ENCODE data around the gene UBE2F.

UBE2F gene

GRCh38 chr2:237921967-237922492 is 44.8 kb upstream of the UBE2F start:
- Histone ChIP-seq H3K79me2 (ENCODE audit: low read length) (no peaks in the 10 kb centered on the region), H3K9me3 (ENCODE audit: insufficient read depth, low read length) (no peaks in the 10 kb centered on the region), H3K27me3 (ENCODE audit: low read depth, low read length) (no peaks in the 10 kb centered on the region), H4K20me1 (ENCODE audit: insufficient read depth, low read length) (no peaks in the 10 kb centered on the region), H3K4me3 (ENCODE audit: low read length) (no peak overlapping the region), H3K4me2 (ENCODE audit: low read length) (no peak overlapping the region), H3K36me3 (replicated peaks; ENCODE audit: low read depth, low read length) (no peaks in the 10 kb centered on the region), H3K27ac (ENCODE audit: low read length) (no peak overlapping the region), H3K9ac (ENCODE audit: low read length) (no peak overlapping the region), H2AFZ (ENCODE audit: low read depth, low read length) (no peak overlapping the region), H3K4me1 (ENCODE audit: low read length) (peaks cover 15% of the 10 kb centered on the region)
- TF ChIP-seq EZH2phosphoT487 (IDR thresholded peaks at IDR 0.05; ENCODE audit: low read depth) = no peak
- TF ChIP-seq CTCF (IDR thresholded peaks at IDR 0.05; ENCODE audit: low read depth, low read length) = no peak

- peak overlapping the region; percentile 82 for H3K4me2 ChIP-seq (ENCODE audit: low read length)
Observed at GRCh38 chr2:237922641-237923361, 44.0 kb upstream of the UBE2F start.

DNA sequence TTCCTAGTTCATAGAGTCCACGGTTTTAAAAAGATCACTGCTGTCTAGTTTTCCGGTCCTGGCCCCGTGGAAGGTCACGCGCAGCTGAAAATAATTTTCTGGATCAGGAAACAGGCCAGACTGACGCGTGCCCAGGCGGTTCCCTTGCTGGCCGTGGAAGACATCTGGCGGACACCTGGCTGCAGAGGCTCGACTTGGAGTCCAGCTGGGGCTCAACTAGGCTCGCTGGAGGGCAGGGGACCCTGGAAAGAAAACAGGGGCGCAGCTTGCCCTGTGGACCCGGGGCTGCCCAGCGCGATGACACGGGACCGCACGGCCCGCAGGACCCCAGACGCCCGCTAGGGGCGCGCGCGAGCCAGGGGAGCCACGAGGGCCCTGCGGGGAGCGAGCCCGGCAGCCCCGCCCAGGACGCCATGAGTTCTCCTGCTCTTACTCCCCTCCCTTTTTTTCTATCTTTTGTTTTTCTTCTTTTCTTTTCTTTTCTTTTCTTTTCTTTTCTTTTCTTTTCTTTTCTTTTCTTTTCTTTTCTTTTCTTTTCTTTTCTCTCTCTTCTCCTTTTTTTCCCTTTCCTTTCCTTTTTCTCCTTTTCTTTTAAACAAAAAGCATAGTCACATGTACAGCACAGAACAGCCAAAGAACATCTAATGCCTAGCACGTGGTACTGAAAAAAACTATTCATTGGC is 43.2 kb upstream of the UBE2F start:
- TF ChIP-seq EZH2phosphoT487 (IDR thresholded peaks at IDR 0.05; ENCODE audit: low read depth) (no peak), CTCF (IDR thresholded peaks at IDR 0.05; ENCODE audit: low read depth, low read length) (peak; percentile 48)
- Histone ChIP-seq H3K27me3 (ENCODE audit: low read depth, low read length) (no peaks in the 10 kb centered on the region), H3K4me2 (ENCODE audit: low read length) (peak overlapping the region; percentile 82), H4K20me1 (ENCODE audit: insufficient read depth, low read length) (no peaks in the 10 kb centered on the region), H2AFZ (ENCODE audit: low read depth, low read length) (peak overlapping the region; percentile 54; the same call in 1 of the 2 replicates), H3K9me3 (ENCODE audit: insufficient read depth, low read length) (no peaks in the 10 kb centered on the region), H3K9ac (ENCODE audit: low read length) (peak overlapping the region; percentile 65), H3K79me2 (ENCODE audit: low read length) (no peaks in the 10 kb centered on the region), H3K4me1 (ENCODE audit: low read length) (peaks cover 15% of the 10 kb centered on the region), H3K36me3 (replicated peaks; ENCODE audit: low read depth, low read length) (no peaks in the 10 kb centered on the region), H3K4me3 (ENCODE audit: low read length) (peak overlapping the region; percentile 79), H3K27ac (ENCODE audit: low read length) (no peak overlapping the region)

More at GRCh38 chr2:237922641-237923361, 44.0 kb upstream of the UBE2F start:
- no peak for TF ChIP-seq CTCF (IDR thresholded peaks at IDR 0.05; ENCODE audit: low read depth, low read length)
- Histone ChIP-seq H3K79me2 (ENCODE audit: low read length) (no peaks in the 10 kb centered on the region), H4K20me1 (ENCODE audit: insufficient read depth, low read length) (no peaks in the 10 kb centered on the region), H3K36me3 (replicated peaks; ENCODE audit: low read depth, low read length) (no peaks in the 10 kb centered on the region), H3K27ac (ENCODE audit: low read length) (no peak overlapping the region), H3K27me3 (ENCODE audit: low read depth, low read length) (no peaks in the 10 kb centered on the region), H3K4me3 (ENCODE audit: low read length) (peak overlapping the region; percentile 79), H3K9ac (ENCODE audit: low read length) (peak overlapping the region; percentile 65), H2AFZ (ENCODE audit: low read depth, low read length) (0 out of 2 replicates have a peak overlapping the region, but pooled peaks have one; percentile 21), H3K4me1 (ENCODE audit: low read length) (peaks cover 15% of the 10 kb centered on the region), H3K9me3 (ENCODE audit: insufficient read depth, low read length) (no peaks in the 10 kb centered on the region)

DNA sequence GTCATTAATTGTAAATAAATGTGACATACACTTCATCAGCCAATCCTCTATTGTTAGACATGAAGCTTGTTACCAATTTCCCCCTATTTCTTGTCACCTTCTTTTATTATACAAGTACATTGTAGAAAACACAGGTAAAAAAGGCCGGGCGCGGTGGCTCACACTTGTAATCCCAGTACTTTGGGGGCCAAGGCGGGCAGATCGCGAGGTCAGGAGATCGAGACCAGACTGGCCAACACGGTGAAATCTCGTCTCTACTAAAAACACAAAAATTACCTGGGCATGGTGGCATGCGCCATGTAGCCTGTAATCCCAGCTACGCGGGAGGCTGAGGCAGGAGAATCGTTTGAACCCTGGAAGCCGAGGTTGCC is 42.7 kb upstream of the UBE2F start:
- Histone ChIP-seq H3K36me3 (replicated peaks; ENCODE audit: low read depth, low read length) (no peaks in the 10 kb centered on the region), H4K20me1 (ENCODE audit: insufficient read depth, low read length) (no peaks in the 10 kb centered on the region), H3K9me3 (ENCODE audit: insufficient read depth, low read length) (no peaks in the 10 kb centered on the region), H3K9ac (ENCODE audit: low read length) (no peak overlapping the region), H3K27ac (ENCODE audit: low read length) (no peak overlapping the region), H3K4me2 (ENCODE audit: low read length) (no peak overlapping the region), H3K4me1 (ENCODE audit: low read length) (peaks cover 13% of the 10 kb centered on the region), H3K27me3 (ENCODE audit: low read depth, low read length) (no peaks in the 10 kb centered on the region), H2AFZ (ENCODE audit: low read depth, low read length) (0 out of 2 replicates have a peak overlapping the region, but pooled peaks have one; percentile 54), H3K79me2 (ENCODE audit: low read length) (no peaks in the 10 kb centered on the region), H3K4me3 (ENCODE audit: low read length) (no peak overlapping the region)
- no peak for TF ChIP-seq EZH2phosphoT487 (IDR thresholded peaks at IDR 0.05; ENCODE audit: low read depth)
- no peak for TF ChIP-seq CTCF (IDR thresholded peaks at IDR 0.05; ENCODE audit: low read depth, low read length)
